C4-2B (cell line): ENCODE data around the gene TBL1XR1.

Experiments
- H3K27ac ChIP-seq: fragments of 450-650 bp; 2 replicates; pipeline ENCODE4 v1.5.1; 2017
- CTCF ChIP-seq: fragments of 450-650 bp; conservative IDR thresholded peaks from 2 replicates; pipeline ENCODE4 v1.5.1; 2017; ENCODE audit warnings: mild to moderate bottlenecking
- ZFX ChIP-seq: fragments of 450-650 bp; IDR thresholded peaks from 2 replicates; pipeline ENCODE4 v1.6.1; 2017

TBL1XR1 gene

GRCh38 chr3:177230641-177231040 is 33.4 kb upstream of the TBL1XR1 start:
- no peak for TF ChIP-seq CTCF
- no peak for TF ChIP-seq ZFX
- H3K27ac ChIP-seq: no peak overlapping the region

GRCh38 chr3:177229791-177230190 is 32.5 kb upstream of the TBL1XR1 start:
- no peak for TF ChIP-seq CTCF
- TF ChIP-seq ZFX: no peak
- no peak overlapping the region for H3K27ac ChIP-seq

- TF ChIP-seq CTCF: no peak
- no peak for TF ChIP-seq ZFX
- H3K27ac ChIP-seq: no peak overlapping the region
These were observed 31.4 kb upstream of the TBL1XR1 start for GRCh38 chr3:177228601-177229190.

- no peak overlapping the region for H3K27ac ChIP-seq
- TF ChIP-seq CTCF: no peak
- TF ChIP-seq ZFX: no peak
These were observed 27.1 kb upstream of the TBL1XR1 start for GRCh38 chr3:177224414-177224813.

- H3K27ac ChIP-seq: no peak overlapping the region
- no peak for TF ChIP-seq ZFX
- no peak for TF ChIP-seq CTCF
These were observed 24.5 kb upstream of the TBL1XR1 start for GRCh38 chr3:177221744-177222143.

GRCh38 chr3:177220136-177220974 is 23.1 kb upstream of the TBL1XR1 start:
- no peak overlapping the region for H3K27ac ChIP-seq
- TF ChIP-seq CTCF (no peak), ZFX (no peak)

GRCh38 chr3:177213801-177214535 is 16.7 kb upstream of the TBL1XR1 start:
- no peak for TF ChIP-seq ZFX
- no peak for TF ChIP-seq CTCF
- H3K27ac ChIP-seq: no peak overlapping the region
